OCI-LY7 (cell line): ENCODE measurements around the gene PLK4. TPM values are rescaled to one million over a fixed set of nuclear protein-coding genes. Genes with fewer than 3 reads are reported as not detected.
"Not testable (repeated sequence)": the region's sequence is repeated elsewhere in the genome, so short reads cannot be mapped to it uniquely, and the experiment has no call there.

Source experiments
- BruUV-seq: library from RNA; stranded (reverse); fragments of 400-500 nt; replicated peaks from 2 replicates; lab custom pipeline; 2021; lab: Mats Ljungman, UMichigan
- CTCF ChIA-PET: fragments of 300-600 bp; sonication (Branson Sonifier 250); formaldehyde crosslinking; loops from one replicate; lab custom pipeline; 2022; ENCODE audit warnings: antibody characterized with exemption; ENCODE audit not compliant: unreplicated experiment; lab: Charles Lee
- POLR2A ChIA-PET: fragments of 300-600 bp; sonication (Branson Sonifier 250); formaldehyde crosslinking; loops from one replicate; lab custom pipeline; 2022; ENCODE audit warnings: antibody characterized with exemption; lab: Charles Lee
- DNase-seq: peaks from one replicate; pipeline ENCODE4 v3.0.0-alpha.2; 2015; ENCODE audit warnings: low spot score
- H2AFZ ChIP-seq: fragments of 200-600 bp; sonication (generic), shearing (Covaris generic); 2 replicates; pipeline ENCODE4 v1.6.1; 2014; ENCODE audit warnings: mild to moderate bottlenecking, antibody characterized with exemption, low read length, moderate library complexity
- H3K27ac ChIP-seq: fragments of 200-600 bp; sonication (generic); 2 replicates; pipeline ENCODE4 v1.5.1; 2014; ENCODE audit warnings: mixed run types, low read depth, mild to moderate bottlenecking, moderate library complexity, low read length, inconsistent platforms; ENCODE audit not compliant: poor library complexity, severe bottlenecking
- H3K36me3 ChIP-seq: fragments of 200-600 bp; sonication (generic); 2 replicates; pipeline ENCODE4 v1.6.1; 2014; ENCODE audit warnings: mild to moderate bottlenecking, antibody characterized with exemption, low read length, moderate library complexity, mixed read lengths; ENCODE audit not compliant: insufficient read depth
- H3K4me1 ChIP-seq: fragments of 200-600 bp; sonication (generic); 2 replicates; pipeline ENCODE4 v1.5.1; 2014; ENCODE audit warnings: mild to moderate bottlenecking, low read length; ENCODE audit not compliant: insufficient read depth, poor library complexity, severe bottlenecking
- H3K4me2 ChIP-seq: fragments of 200-600 bp; sonication (generic); 2 replicates; pipeline ENCODE4 v1.6.1; 2014; ENCODE audit warnings: mild to moderate bottlenecking, low read length
- H3K4me3 ChIP-seq: fragments of 200-600 bp; sonication (generic); 2 replicates; pipeline ENCODE4 v1.5.1; 2014; ENCODE audit warnings: mild to moderate bottlenecking, low read depth, low read length; ENCODE audit not compliant: poor library complexity, severe bottlenecking
- H3K79me2 ChIP-seq: fragments of 200-600 bp; sonication (generic); 2 replicates; pipeline ENCODE4 v1.6.1; 2016; ENCODE audit warnings: low read depth, mild to moderate bottlenecking, low read length, moderate library complexity, mixed read lengths; ENCODE audit not compliant: insufficient read depth
- H3K9me2 ChIP-seq: fragments of 200-600 bp; sonication (generic); 2 replicates; pipeline ENCODE4 v1.6.1; 2016; ENCODE audit warnings: mild to moderate bottlenecking, low read length, mixed read lengths; ENCODE audit not compliant: insufficient read depth
- H3K9me3 ChIP-seq: fragments of 200-600 bp; sonication (generic); 2 replicates; pipeline ENCODE4 v1.6.1; 2014; ENCODE audit warnings: mild to moderate bottlenecking, mixed run types, low read length, mixed read lengths
- H4K20me1 ChIP-seq: fragments of 200-600 bp; sonication (generic); 2 replicates; pipeline ENCODE4 v1.6.1; 2014; ENCODE audit warnings: mild to moderate bottlenecking, antibody characterized with exemption, low read length, moderate library complexity, mixed read lengths; ENCODE audit not compliant: insufficient read depth
- CTCF ChIP-seq: fragments of 200-600 bp; sonication (generic); conservative IDR thresholded peaks from 2 replicates; pipeline ENCODE4 v1.5.1; 2014; ENCODE audit warnings: mild to moderate bottlenecking, antibody characterized with exemption, low read length, moderate library complexity, mixed read lengths
- EZH2phosphoT487 ChIP-seq: fragments of 200-600 bp; sonication (generic); IDR thresholded peaks from 2 replicates; pipeline ENCODE4 v1.6.1; 2018; ENCODE audit warnings: low read depth, borderline replicate concordance, mild to moderate bottlenecking, mixed run types, antibody characterized with exemption, low read length, moderate library complexity, mixed read lengths
- intact Hi-C: fragments of 100-400 bp; cut with micrococcal nuclease; formaldehyde crosslinking; loops from one replicate; pipeline ENCODE4 v1.10.0; 2022; ENCODE audit not compliant: unreplicated experiment
- total RNA-seq, 2 experiments: library from RNA; depleted of rRNA in 1 of 2; stranded (reverse); fragments of >200 nt in 1 of 2; shearing (Covaris generic) in 1 of 2; gene quantifications; 2 replicates each; pipeline ENCODE4 v1.2.3, GENCODE V29; 2014 to 2022

Gene PLK4
- total RNA-seq, 2 experiments from 2014 or later, result 68.3 to 74.1 TPM

GRCh38 chr4:127920521-127920920 is 39.8 kb downstream of the PLK4 start:
- Histone ChIP-seq H3K4me1 (no peaks in the 10 kb centered on the region), H3K9me2 (no peaks in the 10 kb centered on the region), H3K27ac (no peak overlapping the region), H3K9me3 (no peaks in the 10 kb centered on the region), H3K79me2 (no peaks in the 10 kb centered on the region), H3K4me2 (no peak overlapping the region), H3K4me3 (no peak overlapping the region), H2AFZ (no peak overlapping the region), H4K20me1 (no peaks in the 10 kb centered on the region), H3K36me3 (peaks cover 34% of the 10 kb centered on the region)
- intact Hi-C loops, result no loop called here
- no TSS peak for BruUV-seq
- ChIA-PET CTCF (no interaction called here), POLR2A (no interaction called here)
- no peak for TF ChIP-seq CTCF
- TF ChIP-seq EZH2phosphoT487, result no peak
- DNase-seq, result no peak

GRCh38 chr4:127922226-127922625 is 41.5 kb downstream of the PLK4 start:
- CTCF ChIA-PET, result no interaction called here
- BruUV-seq, result no TSS peak

GRCh38 chr4:127925720-127926119 is 45.0 kb downstream of the PLK4 start:
- H4K20me1 ChIP-seq, H3K4me2 ChIP-seq, H3K79me2 ChIP-seq, H3K9me2 ChIP-seq, H2AFZ ChIP-seq, BruUV-seq, H3K4me1 ChIP-seq, H3K4me3 ChIP-seq, CTCF ChIA-PET, DNase-seq, H3K27ac ChIP-seq, H3K9me3 ChIP-seq, intact Hi-C loops: not testable (repeated sequence)
- H3K36me3 ChIP-seq, result peaks cover 20% of the 10 kb centered on the region
- POLR2A ChIA-PET, result interaction anchor here (1.0 kb wide), 1 partner anchor 48 kb away, joined by 3 read pairs; no protein-coding TSS in a partner anchor

More at GRCh38 chr4:127922226-127922625, 41.5 kb downstream of the PLK4 start:
- Histone ChIP-seq H3K4me2 (no peak overlapping the region), H3K4me1 (no peaks in the 10 kb centered on the region), H4K20me1 (no peaks in the 10 kb centered on the region; the same call in 1 of the 2 replicates), H3K9me3 (no peaks in the 10 kb centered on the region), H3K9me2 (no peaks in the 10 kb centered on the region), H3K4me3 (no peak overlapping the region), H3K27ac (no peak overlapping the region), H3K79me2 (no peaks in the 10 kb centered on the region), H2AFZ (no peak overlapping the region), H3K36me3 (peaks cover 31% of the 10 kb centered on the region)
- no peak for DNase-seq
- TF ChIP-seq EZH2phosphoT487 (no peak), CTCF (no peak)
- POLR2A ChIA-PET, result interaction anchor here (0.7 kb wide), 2 partner anchors 957 to 1345 kb away, joined by 3 read pairs; no protein-coding TSS in a partner anchor
- intact Hi-C loops, result no loop called here
